Measurements from ENCODE around the gene GSG1L.

Gene GSG1L

DNA sequence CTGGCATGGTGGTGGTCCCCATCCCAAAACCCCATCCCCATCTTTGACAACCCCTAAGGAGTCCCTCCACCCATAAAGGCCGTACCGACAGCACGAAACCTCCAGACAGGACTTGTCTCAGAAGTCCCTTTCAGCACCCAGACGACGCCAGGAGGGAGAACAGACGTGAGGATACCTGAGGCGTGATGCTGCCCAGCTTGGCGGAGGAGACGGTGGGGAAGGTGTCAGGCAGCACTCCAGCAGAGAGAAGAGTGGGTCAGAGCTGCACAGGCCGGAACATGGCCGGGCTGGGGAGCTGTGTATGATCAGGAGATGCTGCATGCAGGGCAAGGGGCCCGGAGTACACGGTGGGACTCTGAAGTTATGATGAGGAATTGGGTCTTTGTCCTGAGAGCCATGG lies 244.2 kb downstream of the GSG1L start:
- DNase-seq (ENCODE audit: low read depth): no peak

DNA sequence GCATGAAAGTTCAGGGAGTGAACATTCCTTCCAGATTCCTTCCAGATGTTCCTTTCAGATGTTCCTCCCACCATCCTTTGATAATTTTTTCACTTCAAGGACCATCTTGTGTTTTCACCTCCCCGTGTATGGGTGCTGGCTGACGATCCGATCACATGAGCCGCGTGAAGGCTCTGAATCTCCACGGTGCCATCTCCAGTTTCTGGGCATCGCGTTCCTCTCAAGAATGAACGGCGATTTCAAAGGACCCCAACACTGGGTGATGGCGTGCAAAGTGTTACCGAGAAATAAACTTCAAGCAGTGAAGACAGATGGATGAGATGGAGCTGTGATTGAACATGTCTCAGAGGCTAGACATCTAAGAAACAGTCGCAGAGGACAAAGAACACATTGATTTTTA lies 245.3 kb downstream of the GSG1L start:
- DNase-seq (ENCODE audit: low read depth): no peak

DNA sequence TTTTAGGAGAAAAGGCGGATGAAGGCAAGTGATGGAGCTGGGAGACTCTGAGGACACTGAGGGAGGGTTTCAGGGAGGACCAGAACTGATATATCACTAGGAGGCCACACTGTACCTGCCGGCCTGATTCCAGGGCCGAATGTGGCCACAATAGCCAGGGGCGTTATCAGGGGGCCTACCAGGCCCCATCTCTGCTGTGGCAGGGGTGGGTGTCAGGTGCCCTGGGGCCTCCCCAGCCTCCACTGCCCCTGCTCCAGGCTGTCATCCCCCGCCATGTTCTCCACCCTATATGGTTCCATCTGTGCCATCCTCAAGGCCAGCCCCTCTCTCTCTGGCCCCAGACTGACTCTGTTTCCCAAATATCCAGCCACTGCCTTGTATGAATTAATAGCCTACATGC lies 246.5 kb downstream of the GSG1L start:
- no peak for DNase-seq (ENCODE audit: low read depth)

DNA sequence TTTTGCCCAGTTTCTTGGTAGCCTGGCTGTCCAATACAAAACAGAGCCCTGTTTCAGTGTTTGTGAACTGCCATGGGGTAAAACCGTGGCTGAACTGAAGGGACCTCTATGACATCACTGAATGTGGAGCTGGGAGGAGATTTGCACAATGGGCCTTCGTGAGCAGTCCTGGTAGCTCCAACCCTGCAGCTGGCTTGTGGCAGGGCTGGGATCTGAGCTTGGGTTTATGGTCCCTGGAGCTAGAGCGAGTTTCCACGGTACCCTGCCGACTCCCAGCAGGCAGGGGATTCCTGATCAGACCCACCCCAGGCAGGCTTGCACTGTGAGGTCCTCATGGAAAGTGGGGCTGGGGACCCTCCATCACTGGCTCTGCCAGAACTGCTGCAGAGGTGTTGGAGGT lies 247.0 kb downstream of the GSG1L start:
- no peak for DNase-seq (ENCODE audit: low read depth)

DNA sequence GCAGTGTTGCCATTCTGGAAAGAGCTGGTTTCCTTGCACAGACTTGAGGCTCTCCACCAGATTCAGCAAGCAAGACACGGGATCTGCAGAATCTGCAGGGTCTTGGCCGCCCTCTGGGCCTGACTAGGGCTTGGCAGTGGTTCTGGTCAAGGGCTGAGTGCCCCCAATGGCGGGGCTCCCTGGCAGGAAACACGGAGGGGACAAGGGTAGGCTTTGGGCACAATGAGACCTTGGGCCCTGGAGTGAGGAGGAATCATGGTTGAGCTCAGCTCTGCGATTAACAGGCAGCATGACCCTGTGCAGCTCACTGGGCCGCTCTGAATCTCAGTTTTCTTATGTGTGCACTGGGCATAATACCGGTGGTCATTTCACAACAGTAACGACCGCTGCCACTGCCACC lies 249.9 kb downstream of the GSG1L start:
- no peak for DNase-seq (ENCODE audit: low read depth)

DNA sequence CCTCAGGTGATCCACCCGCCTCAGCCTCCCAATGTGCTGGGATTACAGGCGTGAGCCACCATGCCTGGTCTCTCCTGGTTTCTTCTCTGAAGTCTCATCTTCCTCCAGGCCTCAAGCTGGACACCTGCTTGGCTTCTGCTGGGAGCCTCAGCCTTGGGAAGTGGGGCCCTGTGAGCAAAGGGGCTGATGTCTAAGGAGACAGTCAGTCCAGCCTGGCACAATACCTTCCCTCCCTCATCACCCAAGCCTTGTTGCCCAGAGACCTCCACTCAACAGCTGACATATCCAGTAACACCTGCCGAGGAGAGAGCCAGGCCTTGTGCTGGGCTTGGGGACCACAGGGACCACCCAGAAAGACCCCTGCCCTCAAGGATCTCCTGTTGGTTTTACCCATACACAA lies 251.6 kb downstream of the GSG1L start:
- no peak for DNase-seq (ENCODE audit: low read depth)

DNA sequence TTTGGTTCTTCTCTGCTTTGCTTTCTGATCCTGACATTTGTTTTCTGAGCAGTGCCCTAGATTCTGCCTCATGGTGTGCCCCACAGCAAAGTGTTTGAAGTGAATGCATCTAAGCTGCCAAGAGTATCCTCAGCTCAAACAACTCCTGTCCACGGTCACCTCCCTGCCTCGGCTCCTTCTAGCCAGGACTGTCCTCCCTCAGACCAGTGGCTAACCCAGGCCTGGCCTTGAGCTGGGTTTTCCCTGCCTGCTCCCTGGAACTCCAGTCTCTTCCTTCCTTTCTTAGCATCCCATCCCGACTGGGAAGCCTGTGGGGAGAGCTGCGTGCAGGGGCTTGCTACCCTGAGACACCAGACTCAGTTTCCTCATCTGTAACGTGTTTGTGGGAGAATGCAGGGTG lies 256.5 kb downstream of the GSG1L start:
- no peak for DNase-seq (ENCODE audit: low read depth)

DNA sequence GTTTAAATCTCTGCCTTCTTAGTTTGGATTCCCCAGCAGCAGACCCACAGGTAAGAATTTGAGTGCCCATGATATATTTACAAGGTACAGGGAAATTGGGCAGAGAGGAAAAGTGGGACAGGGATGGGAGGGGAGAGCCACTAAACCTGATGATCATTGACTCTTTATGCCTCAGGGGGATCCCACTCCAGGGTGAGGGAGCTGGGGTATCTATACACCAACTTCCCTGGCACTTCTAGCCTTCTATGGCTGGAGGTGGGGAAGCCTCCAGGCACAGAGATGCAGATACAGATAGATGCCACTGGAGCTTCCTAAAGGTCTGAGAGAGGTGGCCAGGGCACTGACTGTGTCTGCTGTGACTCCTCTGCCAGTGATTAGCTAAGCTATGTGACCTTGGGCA lies 257.1 kb downstream of the GSG1L start:
- DNase-seq (ENCODE audit: low read depth): no peak

DNA sequence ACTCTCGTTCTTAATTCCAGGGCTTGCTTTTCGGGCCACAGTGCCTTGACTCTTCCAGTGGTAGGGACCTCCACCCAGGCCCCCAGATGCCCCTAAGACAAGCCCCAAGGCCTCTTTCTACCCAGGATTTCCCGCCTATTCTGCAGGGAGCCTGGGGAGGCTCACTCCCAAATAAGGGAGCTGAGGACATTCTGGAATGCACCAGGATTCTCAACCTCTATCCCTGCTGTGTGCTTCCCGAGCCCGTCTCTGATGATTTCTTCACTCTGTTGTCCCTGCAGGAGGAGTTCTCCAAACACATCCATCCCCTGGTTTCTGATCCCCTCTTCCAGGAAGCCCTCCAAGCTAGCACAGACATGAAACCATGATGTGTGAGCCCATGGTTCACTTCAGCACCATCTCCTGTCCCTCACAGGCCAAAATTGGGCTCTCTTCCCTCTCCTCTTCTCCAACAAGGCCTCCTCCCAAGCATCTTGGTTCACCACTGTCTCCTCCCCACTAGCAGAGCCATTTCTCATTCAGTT lies 257.6 kb downstream of the GSG1L start:
- no peak for DNase-seq (ENCODE audit: low read depth)

DNA sequence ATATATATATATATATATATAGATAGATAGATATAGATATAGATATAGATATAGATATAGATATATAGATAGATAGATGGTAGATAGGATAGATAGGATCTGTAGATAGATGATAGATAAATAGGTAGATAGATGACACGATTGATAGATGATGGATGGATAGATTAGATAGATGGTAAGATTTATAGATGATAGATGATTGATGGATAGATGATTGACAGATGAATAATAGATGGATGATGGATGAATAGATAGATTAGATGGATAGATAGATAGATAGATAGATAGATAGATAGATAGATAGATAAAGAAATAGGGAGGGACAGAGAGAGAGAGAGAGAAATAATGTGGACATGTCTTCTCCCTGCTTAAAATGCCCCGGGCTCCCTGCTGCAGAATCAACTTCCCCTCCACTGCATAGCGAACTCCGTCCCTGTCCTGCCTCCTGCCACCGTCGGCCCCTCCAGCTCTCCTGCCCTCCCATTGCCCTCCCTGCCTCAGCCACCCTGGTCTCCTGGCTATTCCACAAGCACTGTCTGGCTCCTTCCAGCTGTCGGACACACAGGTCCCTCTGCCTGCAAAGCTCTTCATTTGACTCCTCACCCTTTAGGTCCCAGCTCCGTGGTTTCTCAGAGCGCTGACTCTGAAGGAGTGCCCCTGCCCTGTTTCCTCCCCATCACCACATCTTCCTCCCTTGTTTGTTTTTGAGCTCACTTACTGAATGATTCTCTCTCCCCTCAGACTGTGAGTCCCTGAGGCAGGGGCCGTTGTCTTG lies 259.6 kb downstream of the GSG1L start:
- DNase-seq (ENCODE audit: low read depth): no peak

DNA sequence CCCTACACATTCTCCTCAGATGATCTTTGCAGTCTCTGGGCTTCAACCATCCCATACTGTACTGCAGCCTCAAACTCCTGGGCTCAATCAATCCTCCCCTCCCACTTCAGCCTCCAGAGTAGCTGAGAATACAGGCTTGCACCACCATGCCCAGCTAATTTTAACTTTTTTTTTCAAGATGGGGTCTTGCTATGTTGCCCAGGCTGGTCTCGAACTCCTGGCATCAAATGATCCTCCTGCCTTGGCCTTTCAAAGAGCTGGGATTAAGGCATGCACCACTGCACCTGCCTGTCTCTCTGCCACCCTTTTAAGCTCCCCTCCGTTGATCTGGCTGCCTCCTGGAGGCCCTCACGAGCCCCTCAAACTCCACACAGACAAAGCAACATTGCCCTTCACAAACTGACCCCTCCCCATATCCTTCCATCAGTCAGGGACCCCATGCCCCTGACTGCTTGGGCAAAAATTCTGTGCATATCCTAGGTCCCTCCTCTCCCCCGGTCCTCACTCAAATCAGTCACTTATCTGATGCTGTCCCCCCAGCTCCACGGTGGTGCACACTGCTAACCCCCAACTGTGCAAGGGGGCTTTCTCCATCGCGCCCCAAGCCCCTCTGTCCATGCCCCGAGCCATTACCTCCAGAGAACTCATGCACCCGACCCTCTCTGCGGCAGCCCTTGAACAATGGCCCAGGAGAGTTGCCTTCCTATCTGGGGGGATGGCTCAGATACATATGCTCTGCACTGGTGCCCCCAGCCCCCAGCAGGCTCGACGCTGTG lies 260.7 kb downstream of the GSG1L start:
- no peak for DNase-seq (ENCODE audit: low read depth)

DNA sequence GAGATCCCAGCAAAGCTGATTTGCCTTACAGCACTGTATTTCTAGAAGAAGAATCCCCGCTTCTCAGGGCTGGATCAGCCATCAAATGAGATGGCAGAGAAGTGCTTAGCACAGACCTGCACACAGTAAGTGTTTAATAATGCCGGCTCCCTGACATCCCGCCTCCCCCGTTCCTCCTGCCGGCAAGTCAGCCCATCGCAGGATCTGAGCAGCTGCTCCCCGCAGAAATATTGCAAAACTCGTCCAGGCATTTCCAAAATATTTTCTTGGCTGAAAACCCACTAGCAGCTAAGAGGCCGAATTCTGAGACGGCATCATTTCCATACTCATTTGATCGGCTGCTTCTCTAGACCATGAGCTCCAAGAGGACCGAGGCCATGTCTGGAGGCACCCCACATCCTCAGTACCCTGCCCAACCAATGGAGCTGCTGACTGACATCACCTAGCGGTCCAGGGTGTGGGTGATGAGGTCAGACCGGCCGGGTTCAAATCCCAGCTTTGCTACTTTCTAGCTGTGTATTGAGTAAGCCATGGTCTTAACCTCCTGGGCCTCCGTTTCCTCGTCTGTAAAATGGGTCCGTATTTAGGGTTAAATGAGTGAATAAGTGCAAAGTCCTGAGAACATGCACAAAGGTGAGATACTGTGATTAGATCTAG lies 262.1 kb downstream of the GSG1L start:
- no peak for DNase-seq (ENCODE audit: low read depth)

DNA sequence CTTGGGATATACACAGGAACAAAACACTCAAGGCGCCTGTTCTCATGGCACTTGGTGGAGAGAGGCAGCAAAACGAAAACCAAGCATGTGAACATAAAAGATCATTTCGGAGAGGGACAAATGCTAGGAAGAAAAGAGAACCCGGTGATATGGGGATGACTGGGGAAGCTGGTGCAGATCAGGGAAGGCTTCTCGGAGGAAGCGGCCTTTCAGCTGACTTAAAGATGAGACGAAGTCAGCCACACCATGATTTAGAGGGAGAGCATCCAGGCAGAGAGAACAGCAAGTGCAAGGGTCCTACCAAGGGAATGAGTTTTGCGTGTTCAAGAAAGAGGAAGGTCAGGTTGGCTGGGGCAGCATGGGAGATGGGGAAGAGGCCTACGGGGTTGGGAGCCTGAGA lies 262.7 kb downstream of the GSG1L start:
- DNase-seq (ENCODE audit: low read depth): no peak

DNA sequence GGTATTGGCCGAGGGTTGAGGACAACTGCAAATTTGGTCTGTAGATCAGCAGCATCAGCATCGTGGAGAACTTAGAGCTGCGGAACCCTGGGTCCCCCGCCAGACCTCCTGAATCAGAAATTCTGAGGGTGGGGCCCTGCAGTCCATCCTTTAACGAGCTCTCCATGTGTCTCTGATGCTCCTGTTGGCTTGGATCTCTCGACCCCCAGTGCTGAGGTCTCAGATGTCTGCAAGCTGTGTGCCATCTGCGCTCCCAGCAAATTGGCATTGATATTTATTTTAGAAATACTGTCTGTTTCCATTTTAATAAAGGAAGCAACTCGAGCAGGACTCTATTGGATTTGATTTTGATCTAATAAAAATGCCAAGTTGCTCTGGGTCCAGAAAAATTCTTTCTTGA lies 263.6 kb downstream of the GSG1L start:
- DNase-seq (ENCODE audit: low read depth): no peak

DNA sequence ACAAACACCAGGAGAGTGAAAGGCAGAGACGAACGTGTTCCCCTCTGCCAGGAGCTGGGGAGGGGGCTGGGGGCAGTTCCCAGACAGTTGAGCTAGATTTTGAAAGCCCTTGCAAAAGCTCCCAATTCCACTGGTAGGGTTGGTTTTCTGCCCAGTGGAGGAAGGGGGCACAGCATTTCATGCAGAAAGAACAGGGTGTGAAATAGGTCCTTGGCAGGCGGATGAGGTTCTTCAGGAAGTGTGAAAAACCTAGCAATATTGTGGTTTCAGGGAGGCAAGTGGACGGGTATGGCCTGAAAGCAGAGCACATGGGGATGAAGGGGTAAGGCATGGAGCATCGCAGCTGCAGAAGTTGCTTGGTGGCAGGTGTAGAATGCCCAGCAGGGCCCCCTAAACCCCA lies 265.3 kb downstream of the GSG1L start:
- DNase-seq (ENCODE audit: low read depth): no peak

DNA sequence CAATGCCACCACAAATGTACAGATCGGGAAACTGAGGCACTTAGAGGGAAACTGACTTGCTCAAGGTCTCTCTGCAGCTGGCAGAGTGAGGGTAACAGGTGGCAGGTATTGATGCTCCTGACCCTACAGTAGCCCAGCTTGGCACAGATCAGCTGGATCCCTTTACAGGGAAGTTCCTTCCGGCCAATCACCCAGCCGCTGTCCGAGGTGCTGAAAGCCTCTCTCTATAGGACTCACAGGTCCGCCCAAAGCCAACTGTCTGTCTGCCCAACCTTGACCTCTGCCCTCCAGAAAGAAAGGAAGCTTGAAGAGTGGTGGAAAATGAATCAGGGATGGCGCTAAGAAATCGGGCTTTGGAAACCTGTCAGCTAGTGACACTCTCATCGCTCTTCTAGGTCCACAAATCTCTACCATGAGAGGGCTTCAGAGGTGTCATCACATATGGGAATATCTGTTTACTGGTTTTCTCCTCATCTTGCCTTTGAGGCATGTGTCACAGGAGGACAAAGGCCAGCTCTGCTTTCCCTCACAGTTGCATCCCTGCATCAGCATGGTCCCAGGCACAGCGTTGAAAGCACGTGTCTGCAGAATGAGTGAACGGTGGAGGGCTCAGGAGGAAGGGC lies 267.4 kb downstream of the GSG1L start:
- DNase-seq (ENCODE audit: low read depth): no peak

DNA sequence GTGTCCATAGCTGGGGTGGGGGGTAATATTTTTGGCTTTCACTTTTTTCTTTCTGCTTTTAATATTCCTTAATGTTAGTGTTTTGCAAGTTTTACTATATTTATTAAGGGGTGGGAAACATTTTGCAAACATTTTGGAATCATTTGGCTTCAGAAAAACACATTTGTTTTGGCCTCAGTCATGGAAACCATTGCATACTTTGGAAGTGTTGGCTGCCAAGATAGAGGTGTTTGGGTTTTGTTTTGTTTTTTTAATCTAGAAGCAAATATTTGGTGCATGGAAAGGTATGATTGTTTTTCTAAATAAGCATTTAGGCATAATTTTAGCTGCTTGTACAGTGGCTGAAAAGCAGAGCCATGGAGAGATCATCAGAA lies 270.3 kb downstream of the GSG1L start:
- no peak for DNase-seq (ENCODE audit: low read depth)

DNA sequence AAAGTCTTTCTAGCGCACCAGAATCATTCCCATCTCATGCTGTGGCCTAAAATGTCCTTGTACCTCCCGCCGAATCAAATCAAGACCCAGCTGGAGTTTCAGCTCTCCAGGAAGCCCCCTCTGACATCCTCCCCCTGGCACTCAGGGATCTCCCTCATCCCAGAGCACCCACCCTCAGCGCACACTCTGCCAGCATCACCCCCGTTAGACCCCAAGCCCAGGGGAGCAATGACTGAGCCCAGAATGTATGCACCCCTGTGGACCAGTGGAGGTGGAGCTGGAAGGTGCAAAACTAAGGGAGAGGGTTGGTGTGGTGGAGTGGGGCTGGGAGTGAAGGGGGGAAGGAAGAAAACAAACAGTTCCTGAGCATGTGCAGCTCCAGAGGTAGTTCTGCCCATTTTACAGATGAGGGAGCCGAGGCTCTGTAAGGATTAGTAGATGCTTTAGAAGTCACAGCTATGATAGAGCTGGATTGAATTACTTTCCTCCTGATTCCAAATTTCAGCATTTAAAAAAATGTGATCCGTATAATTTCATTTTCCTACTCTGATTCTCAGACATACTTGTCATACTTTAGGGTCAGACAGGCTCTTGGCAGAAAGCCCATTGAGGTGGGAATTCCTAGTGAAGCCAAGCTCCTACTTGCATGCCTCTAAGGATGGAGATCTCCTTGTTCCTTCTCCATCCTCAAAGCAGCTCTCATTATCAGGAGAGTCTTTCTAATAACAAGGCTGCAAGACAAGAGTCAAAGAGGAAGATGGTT lies 270.8 kb downstream of the GSG1L start:
- no peak for DNase-seq (ENCODE audit: low read depth)

DNA sequence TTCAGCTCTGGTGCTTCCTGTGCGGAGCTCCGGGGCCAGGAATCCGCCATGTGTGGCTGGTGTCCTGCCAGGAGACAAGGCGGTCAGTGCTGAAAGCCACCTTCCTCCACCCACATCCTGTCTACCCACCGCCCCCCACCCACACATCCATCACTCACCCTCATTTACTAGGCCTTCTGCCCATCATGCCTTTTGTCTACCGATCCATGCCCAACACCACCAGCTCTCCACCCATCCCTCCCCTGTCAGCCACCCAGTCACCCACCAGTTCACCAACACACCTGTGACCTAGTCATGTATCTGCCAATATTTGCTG lies 272.2 kb downstream of the GSG1L start:
- no peak for DNase-seq (ENCODE audit: low read depth)

DNA sequence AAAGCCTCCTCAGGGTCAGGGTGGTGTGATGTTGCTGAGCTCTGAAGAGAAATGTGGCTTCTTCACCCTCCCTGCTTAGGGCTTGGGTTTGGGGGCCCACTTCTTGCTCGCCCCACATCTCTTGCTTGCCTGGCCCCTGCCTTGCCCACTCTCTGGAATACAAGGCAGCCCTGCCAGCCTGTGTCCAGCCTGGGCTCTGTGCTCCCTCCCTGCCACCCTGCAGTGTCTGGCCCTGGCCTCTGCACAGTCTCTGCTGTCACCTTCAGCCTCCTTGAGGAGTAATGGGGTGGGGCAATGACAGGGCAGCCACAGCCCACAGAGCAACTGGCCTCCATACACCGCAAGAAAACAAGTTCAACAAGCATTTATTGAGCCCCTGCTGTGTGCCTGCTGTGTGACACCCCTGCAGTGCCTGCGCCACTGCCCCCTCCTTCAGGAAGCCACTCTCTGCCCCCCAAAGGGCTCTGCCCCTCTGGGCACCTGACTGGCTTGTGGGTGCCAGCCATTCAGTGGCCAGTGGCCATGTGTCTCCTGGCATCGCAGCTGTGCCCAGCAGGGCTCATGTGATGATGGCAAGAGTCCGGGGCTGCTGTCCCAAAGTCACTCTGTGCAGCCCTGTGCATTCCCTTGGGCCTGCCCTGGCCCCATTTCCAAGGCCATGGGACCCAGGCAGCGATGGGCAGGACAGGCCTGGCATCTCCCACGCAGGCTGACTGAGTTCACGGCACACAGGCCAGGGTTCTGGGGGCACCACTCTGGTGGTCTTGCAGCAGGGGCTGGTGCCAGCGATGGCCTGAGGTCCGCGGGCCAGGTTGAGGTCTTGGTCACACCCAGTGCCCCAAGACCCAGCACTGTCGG lies 272.7 kb downstream of the GSG1L start:
- DNase-seq (ENCODE audit: low read depth): no peak

Measured in activated T-cell treated with anti-CD3 and anti-CD28 coated beads for 1 hour (primary cell).